Tibial nerve (tissue), 4 donors: ENCODE results near the gene CCDC171. TPM values are rescaled to one million over a fixed set of nuclear protein-coding genes. Genes with fewer than 3 reads are reported as not detected.

Experiments used
- DNase-seq, 2 donors: peaks; one replicate each; pipeline ENCODE4 v3.0.0-alpha.2; 2019; ENCODE audit warnings: low spot score in 2 of 2
- H3K27ac ChIP-seq, 4 donors: fragments of 200-600 bp; sonication (generic) in 3 of 4; one replicate each; pipeline ENCODE4 v1.5.1; 2017 to 2019; ENCODE audit warnings: mild to moderate bottlenecking in 1 of 4
- H3K27me3 ChIP-seq, 2 donors: fragments of 200-600 bp; sonication (generic) in 1 of 2; one replicate each; pipeline versions ENCODE4 v1.5.1 to v1.6.0; 2017 to 2019
- H3K36me3 ChIP-seq, 3 donors: fragments of 200-600 bp; sonication (generic); one replicate each; pipeline ENCODE4 v1.5.1; 2018 to 2019
- H3K4me1 ChIP-seq, 4 donors: fragments of 200-600 bp; sonication (generic) in 3 of 4; one replicate each; pipeline ENCODE4 v1.5.1; 2017 to 2019
- H3K4me3 ChIP-seq, 4 donors: fragments of 200-600 bp; sonication (generic) in 3 of 4; one replicate each; pipeline ENCODE4 v1.5.1; 2017 to 2019; ENCODE audit warnings: mild to moderate bottlenecking in 1 of 4, moderate library complexity in 1 of 4
- H3K9me3 ChIP-seq, 4 donors: fragments of 200-600 bp; sonication (generic) in 3 of 4; one replicate each; pipeline ENCODE4 v1.5.1; 2017 to 2019
- CTCF ChIP-seq, 5 experiments: fragments of 200-600 bp in 3 of 5; fragments of 450-650 bp in 2 of 5; sonication (generic) in 3 of 5; IDR thresholded peaks; one replicate each; pipeline ENCODE4 v1.5.1; 2016 to 2019; ENCODE audit warnings: antibody characterized with exemption in 5 of 5, mild to moderate bottlenecking in 3 of 5, moderate library complexity in 2 of 5
- EP300 ChIP-seq, 2 donors: sonication (generic); formaldehyde crosslinking; IDR thresholded peaks; one replicate each; pipeline ENCODE4 v1.6.1; 2017; ENCODE audit warnings: antibody characterized with exemption in 2 of 2, mild to moderate bottlenecking in 1 of 2
- POLR2A ChIP-seq, 2 donors: fragments of 450-650 bp; IDR thresholded peaks; one replicate each; pipeline ENCODE4 v1.6.1; 2017; ENCODE audit warnings: antibody characterized with exemption in 2 of 2, mild to moderate bottlenecking in 2 of 2, moderate library complexity in 2 of 2
- WGBS, 2 donors: methylation state at CpG; one replicate each; pipeline ENCODE4 v1.1.5; 2018; 5-methylcytosine and 5-hydroxymethylcytosine counted together
- total RNA-seq, 4 donors: library from RNA; depleted of rRNA; stranded (reverse); fragments of >200 nt; gene quantifications; one replicate each; pipeline ENCODE4 v1.1.0, GENCODE V29; 2016

Gene CCDC171
- total RNA-seq, result 10 to 100 TPM in 1 of 4 donors, 1 to 10 TPM in 3; 4.7 to 18.8 (median 7.9) TPM

DNA sequence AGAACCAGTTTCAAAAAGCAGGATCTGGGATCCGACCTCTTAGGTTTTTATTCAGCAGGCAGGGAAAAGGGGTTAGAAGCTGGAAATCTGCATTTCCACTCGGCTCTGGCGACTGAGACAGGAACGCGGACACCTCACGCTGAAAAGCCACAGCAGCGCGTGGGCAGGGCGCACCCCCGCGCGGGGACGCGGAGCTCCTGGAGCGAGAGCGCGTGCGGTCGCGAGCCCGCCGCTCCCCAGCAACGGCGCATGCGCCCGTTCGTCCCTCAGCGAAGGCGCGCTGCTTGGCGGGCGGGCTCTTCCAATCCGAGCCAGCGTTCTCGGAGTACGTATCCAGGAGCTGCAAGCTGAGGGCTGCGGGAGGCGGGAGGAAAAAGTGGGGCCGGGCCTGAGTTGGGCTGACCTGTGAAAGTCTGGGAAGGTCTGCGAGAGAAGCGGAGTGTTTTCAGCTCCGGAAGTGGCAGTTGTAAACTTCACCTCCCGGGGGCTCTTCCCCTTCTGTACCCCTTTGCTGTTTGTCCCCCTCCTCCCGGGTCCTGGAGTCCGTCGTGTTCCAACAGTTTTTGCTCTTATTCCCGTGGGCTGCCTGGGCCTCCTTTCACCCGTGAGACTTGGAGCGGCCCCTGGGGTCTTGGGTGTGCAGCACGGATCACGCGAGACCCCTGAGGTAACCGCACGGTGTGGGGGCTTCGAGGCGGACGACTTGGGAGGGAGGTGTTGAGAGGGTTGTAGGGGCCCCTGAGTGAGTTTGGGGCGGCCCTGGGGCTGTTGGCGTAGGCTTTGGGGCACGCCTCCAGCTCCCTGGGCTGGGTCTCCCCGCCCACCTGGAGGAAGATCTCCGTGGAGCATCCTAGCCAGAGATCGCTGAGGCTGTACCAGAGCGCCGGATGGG, at the start of gene CCDC171:
Gene CCDC171, plus strand, starts transcription at position 408 of the 892 bp plus-strand sequence. CDS start 11,046 bp downstream, outside the sequence.
- Histone ChIP-seq H3K27ac (peak within 1 kb of the TSS; percentile 73 to 96 (median 85)), H3K9me3 (no peaks in the 10 kb centered on the region), H3K27me3 (no peaks in the 10 kb centered on the region), H3K36me3 (no peaks in the 10 kb centered on the region), H3K4me1 (peaks cover 0 to 15% (median 4%) of the 10 kb centered on the region in 4 donors), H3K4me3 (peak within 1 kb of the TSS; percentile 64 to 94 (median 74))
- DNase-seq, result peak; percentile 81 to 84
- TF ChIP-seq EP300 (IDR thresholded peaks at IDR 0.05) (peak in 1 of 2 donors; percentile 84), POLR2A (IDR thresholded peaks at IDR 0.05) (peak; percentile 48 to 70), CTCF (IDR thresholded peaks at IDR 0.05) (no peak)
- WGBS, 2 donors, result 0 to 1% methylated on average over 39 to 42 of the region's 65 CpGs

GRCh38 chr9:15505921-15506320, 46.9 kb upstream of the CCDC171 start:
- Histone ChIP-seq H3K27me3 (no peaks in the 10 kb centered on the region), H3K4me1 (peaks cover 0 to 22% (median 9%) of the 10 kb centered on the region in 4 donors), H3K4me3 (no peak overlapping the region), H3K36me3 (peaks cover 0 to 59% (median 4%) of the 10 kb centered on the region in 3 donors), H3K27ac (no peak overlapping the region), H3K9me3 (no peaks in the 10 kb centered on the region)
- no peak for TF ChIP-seq CTCF (IDR thresholded peaks at IDR 0.05)
- no peak for TF ChIP-seq EP300 (IDR thresholded peaks at IDR 0.05)
- TF ChIP-seq POLR2A (IDR thresholded peaks at IDR 0.05), result no peak
- no peak for DNase-seq
- WGBS, 2 donors, result 81 to 82% methylated on average over 3 of the region's 3 CpGs

DNA sequence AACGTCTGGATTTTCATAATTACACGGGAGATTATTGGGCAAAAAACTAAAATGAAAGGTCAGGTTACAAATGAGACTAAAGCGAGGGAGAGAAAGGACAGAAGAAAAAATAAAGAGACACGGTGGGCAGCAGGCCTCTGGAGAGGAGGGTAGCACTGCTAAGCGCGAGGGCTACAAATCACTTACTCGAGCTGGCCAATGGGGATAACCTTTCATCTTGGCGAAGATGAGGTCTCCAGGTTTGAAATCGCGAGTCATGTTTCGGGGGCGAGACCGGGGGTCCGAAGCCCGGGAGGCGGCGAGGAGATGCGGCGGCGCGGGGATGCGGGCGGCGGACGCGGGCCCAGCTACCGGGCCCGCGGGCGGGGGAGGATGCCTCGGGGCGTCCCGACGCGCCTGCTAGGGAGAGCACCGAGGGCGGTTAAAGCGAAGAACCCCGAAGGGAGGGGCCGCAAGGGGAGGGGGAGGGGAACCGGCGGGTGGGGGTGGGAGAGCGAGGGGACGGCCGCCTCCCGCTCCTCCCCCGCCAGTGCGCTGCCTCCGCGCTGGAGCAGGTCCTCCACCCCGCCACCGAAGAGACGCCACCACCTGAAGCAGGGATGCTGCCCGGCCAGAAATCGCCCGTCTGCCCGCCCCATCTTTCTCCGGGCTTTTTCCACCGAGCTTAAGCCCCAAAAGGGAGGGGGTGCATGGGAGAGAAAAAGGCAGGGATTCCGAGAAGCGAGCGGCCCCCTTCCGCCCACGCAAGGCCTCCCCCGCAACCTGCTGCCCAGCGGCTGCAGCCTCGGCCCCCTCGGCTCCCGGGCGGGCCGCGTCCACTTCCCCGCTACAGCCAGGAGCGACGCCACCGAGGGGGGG, 42.7 kb upstream of the CCDC171 start:
- 1% methylated on average over 51 to 67 of the region's 76 CpGs for WGBS, 2 donors
- Histone ChIP-seq H3K4me3 (peak overlapping the region; percentile 68 to 98 (median 90)), H3K27me3 (no peaks in the 10 kb centered on the region), H3K27ac (peak overlapping the region; percentile 87 to 96 (median 93)), H3K36me3 (peaks cover 0 to 24% (median 4%) of the 10 kb centered on the region in 3 donors), H3K9me3 (no peaks in the 10 kb centered on the region), H3K4me1 (peaks cover 0 to 26% (median 17%) of the 10 kb centered on the region in 4 donors)
- no peak for DNase-seq
- TF ChIP-seq CTCF (IDR thresholded peaks at IDR 0.05), result no peak
- TF ChIP-seq EP300 (IDR thresholded peaks at IDR 0.05), result no peak
- no peak for TF ChIP-seq POLR2A (IDR thresholded peaks at IDR 0.05)

DNA sequence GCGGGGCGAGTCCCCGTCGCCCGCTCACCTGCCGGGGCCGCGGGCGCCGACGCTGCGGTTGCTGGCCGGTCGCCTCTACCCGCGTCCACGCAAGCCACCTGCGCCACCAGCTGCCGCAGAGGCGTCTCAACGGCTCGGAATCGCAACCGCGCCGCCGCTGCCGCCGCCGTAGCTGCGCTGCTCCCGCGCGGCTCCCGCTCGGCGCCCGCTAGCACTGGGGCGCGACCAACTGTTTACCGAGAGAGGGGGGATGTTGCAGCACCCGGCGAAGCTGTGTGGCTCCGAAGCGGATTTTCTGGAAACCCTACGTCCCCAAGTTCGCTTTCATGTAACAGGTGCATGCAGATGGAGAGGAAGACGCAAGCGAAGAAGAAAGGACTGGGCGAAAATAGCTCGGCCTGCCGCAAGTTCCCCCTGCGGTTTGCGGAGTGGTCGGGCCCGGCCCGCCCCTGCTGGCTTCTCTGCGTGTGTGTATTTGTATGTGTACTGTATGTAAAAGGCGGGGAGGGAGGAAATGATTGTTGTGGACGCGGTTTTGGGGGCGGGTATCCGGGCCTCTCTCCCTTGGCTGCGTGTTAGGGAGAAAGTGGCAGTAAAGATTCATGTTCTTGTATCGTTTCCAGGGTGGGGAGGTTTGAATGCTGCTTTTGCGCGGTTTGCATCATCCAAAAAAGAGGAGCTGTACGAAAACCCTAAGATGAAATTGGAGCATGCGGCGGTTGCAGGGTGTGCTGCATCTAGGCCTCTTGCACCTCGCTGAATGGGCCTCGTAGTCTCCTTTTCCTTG, 41.9 kb upstream of the CCDC171 start, which contains the start of gene PSIP1:
Gene PSIP1, minus strand, starts transcription at position 182 of the 787 bp plus-strand sequence. CDS start 782 bp downstream, outside the sequence.
- TF ChIP-seq EP300 (IDR thresholded peaks at IDR 0.05), result peak in 1 of 2 donors; percentile 85
- peak; percentile 22 to 58 for TF ChIP-seq POLR2A (IDR thresholded peaks at IDR 0.05)
- TF ChIP-seq CTCF (IDR thresholded peaks at IDR 0.05), result peak in 3 of 5 experiments; percentile 22 to 72 (median 69)
- no peaks in the 10 kb centered on the region for H3K9me3 ChIP-seq
- H3K27ac ChIP-seq, result peak within 1 kb of the TSS; percentile 87 to 96 (median 93)
- peak within 1 kb of the TSS; percentile 68 to 98 (median 90) for H3K4me3 ChIP-seq
- peaks cover 0 to 26% (median 17%) of the 10 kb centered on the region in 4 donors for H3K4me1 ChIP-seq
- H3K27me3 ChIP-seq, result no peaks in the 10 kb centered on the region
- peaks cover 0 to 17% (median under 1%) of the 10 kb centered on the region in 3 donors for H3K36me3 ChIP-seq
- DNase-seq, result peak; percentile 44 to 64
- WGBS, 2 donors, result 0% methylated on average over 33 to 63 of the region's 72 CpGs
